Embryonic facial prominence (tissue), 1 donor: ENCODE measurements around the gene SGMS2.

Source experiments
- DNase-seq: peaks from one replicate; pipeline ENCODE4 v3.0.0-alpha.2; 2016; ENCODE audit errors: extremely low spot score

The SGMS2 gene

GRCh38 chr4:107828315-107829090, 3.8 kb downstream of the SGMS2 start:
- no peak for DNase-seq

- DNase-seq: no peak
Measured at GRCh38 chr4:107831140-107831539, 6.4 kb downstream of the SGMS2 start.

GRCh38 chr4:107832275-107832807, 7.6 kb downstream of the SGMS2 start:
- no peak for DNase-seq

DNA sequence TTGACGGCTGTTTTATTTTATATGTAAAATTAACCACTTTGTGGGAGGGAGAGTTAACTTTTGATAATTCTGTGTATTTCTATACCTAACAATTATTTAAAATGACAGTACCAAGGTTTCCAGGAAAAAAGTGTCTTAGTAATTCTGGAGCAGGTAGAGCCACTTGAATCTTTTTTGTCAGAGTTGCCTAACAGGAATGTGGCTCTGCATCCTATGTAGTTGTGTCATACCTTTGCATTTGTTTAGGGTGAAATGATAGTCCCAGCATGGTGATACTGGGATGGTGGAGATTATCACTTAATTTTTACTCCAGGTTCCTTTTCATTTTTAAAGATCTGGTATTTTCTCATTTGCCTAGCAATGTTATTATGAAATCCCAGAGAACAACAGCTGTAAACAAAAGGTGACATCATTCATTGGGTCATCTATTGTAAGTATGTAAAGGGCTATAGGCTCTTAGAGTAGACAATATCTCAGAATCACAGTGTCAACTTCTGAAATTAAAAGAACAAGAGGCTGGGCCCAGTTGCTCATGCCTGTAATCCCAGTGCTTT, 9.6 kb downstream of the SGMS2 start:
- DNase-seq: no peak

- DNase-seq: no peak
Measured at GRCh38 chr4:107835406-107835805, 10.7 kb downstream of the SGMS2 start.

- no peak for DNase-seq
Measured at GRCh38 chr4:107837317-107837716, 12.6 kb downstream of the SGMS2 start.

DNA sequence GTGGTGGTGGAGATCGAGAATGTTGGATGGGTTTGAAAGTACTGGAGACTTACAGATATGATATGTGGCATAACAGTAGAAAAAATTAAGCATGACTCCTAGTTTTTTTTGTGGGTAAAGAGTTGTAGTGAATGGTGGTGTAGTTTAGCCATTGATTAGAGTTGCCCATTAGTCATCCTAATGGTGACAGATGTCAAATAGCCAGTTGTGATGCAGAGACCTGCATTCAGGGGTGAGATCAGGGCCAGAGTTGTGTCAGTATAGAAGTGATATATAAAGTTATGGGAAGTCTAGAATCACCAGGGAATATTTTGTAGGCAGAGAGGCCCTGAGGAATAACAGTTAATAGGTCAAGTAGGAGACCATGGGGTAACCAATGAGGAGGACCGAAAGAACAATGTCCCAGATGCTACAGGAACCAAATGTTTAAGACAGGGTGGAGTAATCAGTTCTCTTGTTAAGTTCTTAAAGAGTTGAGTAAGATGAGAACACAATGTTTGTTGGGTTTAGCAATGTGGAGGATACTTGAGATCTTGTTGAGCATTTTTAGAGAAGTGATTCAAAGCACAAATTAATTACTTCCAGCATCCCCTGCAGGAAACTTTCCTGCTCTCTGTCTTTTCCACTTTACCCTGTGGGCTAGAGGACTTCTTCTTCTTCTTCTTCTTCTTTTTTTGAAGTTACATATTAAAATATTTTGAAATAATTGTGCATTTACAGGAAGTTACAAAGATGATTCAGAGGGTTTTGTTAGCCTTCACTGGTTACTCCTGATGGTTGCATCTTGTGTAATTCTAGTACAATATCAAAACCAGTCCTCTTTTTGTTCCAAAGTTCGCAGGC, 13.3 kb downstream of the SGMS2 start:
- no peak for DNase-seq

- no peak for DNase-seq
Measured at GRCh38 chr4:107838861-107839565, 14.3 kb downstream of the SGMS2 start.

GRCh38 chr4:107843391-107843790, 18.7 kb downstream of the SGMS2 start:
- no peak for DNase-seq

GRCh38 chr4:107845681-107846080, 20.9 kb downstream of the SGMS2 start:
- DNase-seq: no peak

DNA sequence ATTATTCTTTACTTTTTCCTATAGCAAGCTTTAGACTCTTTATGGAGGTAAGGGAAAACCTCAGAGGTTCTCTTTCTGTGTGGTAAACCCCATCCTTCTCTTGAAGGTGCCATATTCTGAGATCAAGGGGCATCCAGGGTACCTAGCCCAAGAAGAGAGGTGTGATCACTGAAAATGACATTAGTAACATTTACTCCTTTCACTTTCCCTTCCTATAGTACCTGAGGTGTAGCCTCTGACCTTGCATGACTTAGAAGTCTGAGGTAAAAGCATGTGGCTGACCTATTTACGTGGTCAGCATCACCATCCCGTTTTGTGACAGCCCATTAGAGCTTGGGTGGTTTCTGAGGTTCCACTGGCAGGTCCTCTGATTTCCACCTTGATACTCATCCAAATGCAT, 25.7 kb downstream of the SGMS2 start:
- DNase-seq: no peak

GRCh38 chr4:107853444-107854355, 29.0 kb downstream of the SGMS2 start:
- no peak for DNase-seq

- DNase-seq: no peak
Measured at GRCh38 chr4:107854356-107855022, 29.8 kb downstream of the SGMS2 start.

DNA sequence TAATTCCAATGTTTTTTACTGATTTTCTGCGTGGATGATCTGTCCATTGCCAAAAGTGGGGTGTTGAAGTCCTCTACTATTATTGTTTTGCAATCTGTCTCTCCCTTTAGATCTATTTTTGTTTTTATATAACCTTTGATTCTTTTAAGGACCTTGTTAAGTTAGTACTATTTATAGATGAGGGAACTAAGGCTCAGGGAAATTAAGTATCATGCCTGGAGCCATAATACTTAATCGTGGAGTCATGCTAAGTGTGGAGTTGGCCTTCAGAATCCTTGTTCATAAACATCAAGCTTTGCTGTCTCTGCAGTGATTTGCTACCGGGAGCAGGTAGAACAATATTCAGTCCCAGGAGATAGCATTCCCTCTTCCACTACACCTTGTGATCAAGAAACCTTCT, 31.0 kb downstream of the SGMS2 start:
- DNase-seq: no peak

DNA sequence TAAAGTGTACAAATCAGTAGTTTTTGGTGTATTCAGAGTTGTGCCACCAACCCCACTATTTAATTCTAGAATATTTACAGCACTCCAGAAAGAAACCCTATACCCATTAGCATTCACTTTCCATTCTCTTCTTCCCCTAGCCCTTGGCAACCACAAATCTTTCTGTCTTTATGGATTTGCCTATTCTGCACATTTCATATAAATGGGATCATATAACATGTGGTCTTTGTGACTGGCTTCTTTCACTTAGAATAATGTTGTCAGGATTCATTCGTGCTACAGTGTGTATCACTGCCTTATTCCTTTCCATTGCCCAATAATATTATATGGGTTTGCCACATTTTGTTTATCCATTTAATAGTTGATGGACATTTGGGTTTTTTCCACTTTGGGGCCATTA, 32.2 kb downstream of the SGMS2 start:
- no peak for DNase-seq

DNA sequence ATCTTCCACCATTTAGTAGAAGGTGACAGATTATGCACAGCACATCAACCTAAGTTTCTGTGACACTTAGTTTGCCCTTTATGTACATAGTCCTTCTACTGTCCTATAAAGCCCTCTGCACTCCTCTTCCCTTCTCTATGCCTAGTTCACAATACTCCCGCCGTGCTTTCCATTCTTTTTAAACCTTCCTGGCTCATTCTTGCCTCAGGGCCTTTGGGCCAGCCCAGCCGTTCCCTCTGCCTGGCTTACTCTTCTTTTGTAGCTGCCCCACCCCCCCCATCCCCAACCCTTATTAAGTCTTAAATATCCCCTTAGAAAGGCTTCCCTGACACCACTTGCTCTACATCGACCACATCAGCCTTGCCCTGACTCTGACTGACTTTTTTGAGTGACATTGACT, 33.0 kb downstream of the SGMS2 start:
- DNase-seq: no peak

- DNase-seq: no peak
Measured at GRCh38 chr4:107858158-107858742, 33.5 kb downstream of the SGMS2 start.

DNA sequence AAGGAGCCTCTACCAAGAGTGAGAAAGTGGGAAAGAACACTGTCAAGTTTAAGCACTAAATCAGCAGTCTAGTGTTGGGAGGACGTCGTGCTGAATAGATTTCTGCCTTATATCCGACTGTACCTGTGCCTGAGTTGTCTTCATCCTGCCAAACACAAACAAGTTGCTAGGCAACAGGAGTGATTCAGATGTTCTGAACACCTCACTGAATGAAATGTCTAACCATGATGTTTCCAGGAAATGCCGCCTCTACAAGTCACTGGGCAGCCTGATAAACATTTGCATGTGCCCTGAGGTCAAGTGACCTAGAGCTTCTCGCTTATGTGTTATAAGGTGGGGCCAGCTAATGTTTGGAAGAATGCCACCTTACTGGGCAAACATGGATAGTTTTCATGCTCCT, 37.9 kb downstream of the SGMS2 start:
- DNase-seq: no peak

GRCh38 chr4:107863416-107863815, 38.7 kb downstream of the SGMS2 start:
- DNase-seq: no peak

DNA sequence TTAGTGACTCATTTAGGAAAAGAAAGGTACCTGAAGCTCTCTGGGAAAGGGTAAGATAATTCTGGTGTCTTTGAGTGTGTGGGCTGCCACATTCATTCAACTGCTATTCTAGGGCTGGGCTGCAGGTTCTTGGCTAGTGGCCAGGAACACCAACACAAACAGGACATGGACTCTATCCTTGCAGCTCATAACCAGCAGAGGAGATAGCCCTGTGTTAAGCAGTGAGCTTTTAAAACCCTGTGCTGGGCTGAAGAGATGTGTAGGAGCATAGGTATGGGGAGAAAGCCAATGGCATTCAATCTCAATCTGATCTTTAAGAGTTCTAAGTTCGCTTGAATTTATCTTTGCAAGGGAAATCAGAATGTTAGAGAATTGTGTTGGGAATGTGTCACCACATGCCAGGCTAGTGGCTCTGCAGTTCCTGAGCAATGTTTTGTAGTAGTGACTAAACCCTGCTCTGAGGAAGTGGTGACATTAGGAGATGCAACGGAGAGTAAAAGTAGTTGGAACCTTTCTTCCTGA, 39.2 kb downstream of the SGMS2 start:
- DNase-seq: no peak
